ENCODE measurements around the gene RFC4.

- TF ChIP-seq CTCF (IDR thresholded peaks at IDR 0.05) (no peak), POLR2A (IDR thresholded peaks at IDR 0.05) (no peak)
Observed at GRCh38 chr3:186825294-186825821, 19.1 kb upstream of the RFC4 start.

All from tibial nerve (tissue), 3 donors.